ENCODE results near the gene C20orf204. TPM values are rescaled to one million over a fixed set of nuclear protein-coding genes. Genes with fewer than 3 reads are reported as not detected.

C20orf204 gene
- total RNA-seq, 4 donors from 2014 or later, result 0.68 to 34.8 (median 1.4) TPM; not detected in 1

DNA sequence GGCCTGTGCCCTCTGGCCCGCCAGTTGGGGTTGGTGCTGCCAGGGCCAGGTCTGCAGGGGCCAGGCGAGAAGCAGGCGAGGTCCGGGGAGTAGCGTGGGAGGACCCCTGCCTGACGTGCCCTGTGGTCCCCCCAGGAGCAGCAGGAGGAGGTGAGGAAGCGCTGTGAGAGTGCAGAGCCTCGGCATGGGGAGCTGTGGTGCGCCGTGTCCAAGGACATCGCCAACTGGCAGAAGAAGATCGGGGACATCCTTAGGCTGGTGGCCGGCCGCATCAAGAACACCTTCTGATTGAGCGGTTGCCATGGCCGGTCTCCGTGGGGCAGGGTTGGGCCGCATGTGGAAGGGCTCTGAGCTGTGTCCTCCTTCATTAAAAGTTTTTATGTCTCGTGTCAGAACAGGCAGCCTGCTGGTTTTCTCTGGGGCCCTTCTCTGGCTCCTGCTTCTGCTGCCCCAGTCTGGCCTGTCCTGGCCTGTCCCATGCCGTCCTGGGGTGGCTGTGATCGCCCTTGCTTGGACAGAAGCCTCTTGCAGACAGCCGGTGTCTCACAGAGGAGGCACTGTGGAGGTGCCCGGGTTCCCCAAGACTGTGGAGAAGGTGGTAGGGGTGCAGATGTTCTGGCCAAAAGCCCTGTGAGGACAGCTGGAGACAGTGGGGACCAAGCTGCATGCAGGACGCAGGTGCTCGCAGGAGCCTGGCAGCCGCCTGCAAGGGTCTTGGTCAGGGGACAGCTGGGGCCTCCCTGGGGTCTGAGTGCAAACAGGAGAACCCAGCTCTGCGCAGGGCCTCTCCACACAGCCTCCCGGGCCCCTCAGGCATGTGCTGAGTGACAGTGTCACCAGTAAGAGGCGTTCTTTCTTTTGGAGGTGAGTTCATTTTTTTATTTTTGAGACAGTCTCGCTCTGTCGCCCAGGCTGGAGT is 3.0 kb upstream of the C20orf204 start:
- no peak overlapping the region for H3K4me3 ChIP-seq
- H3K36me3 ChIP-seq, result peaks cover 0 to 42% (median 16%) of the 10 kb centered on the region in 4 donors
- no peak for DNase-seq
- H3K27me3 ChIP-seq, result peaks cover 26% of the 10 kb centered on the region
- WGBS, 2 donors (ENCODE audit: low coverage in 1 of 2), result 89% methylated on average over 31 of the region's 31 CpGs; no CpG with 5 or more reads in 1 of the 2 donors
- H3K9me3 ChIP-seq, result no peaks in the 10 kb centered on the region
- TF ChIP-seq POLR2A (IDR thresholded peaks at IDR 0.05) (no peak), POLR2AphosphoS5 (IDR thresholded peaks at IDR 0.05) (no peak), CTCF (IDR thresholded peaks at IDR 0.05) (no peak), EP300 (IDR thresholded peaks at IDR 0.05; ENCODE audit: low read depth) (no peak)
- H3K27ac ChIP-seq, result no peak overlapping the region
- peaks cover 3 to 16% (median 7%) of the 10 kb centered on the region in 4 donors for H3K4me1 ChIP-seq
- in situ Hi-C loops (cut with MboI; ENCODE audit: low pct_ligation_motif_present in 1 of 4, low pct_unique_long_range_greater_than_20kb in 1 of 4, low sequenced_read_pairs in 3 of 4) (no loop called here), intact Hi-C loops (cut with DNase I; ENCODE audit: low total_unique reads) (no loop called here)

DNA sequence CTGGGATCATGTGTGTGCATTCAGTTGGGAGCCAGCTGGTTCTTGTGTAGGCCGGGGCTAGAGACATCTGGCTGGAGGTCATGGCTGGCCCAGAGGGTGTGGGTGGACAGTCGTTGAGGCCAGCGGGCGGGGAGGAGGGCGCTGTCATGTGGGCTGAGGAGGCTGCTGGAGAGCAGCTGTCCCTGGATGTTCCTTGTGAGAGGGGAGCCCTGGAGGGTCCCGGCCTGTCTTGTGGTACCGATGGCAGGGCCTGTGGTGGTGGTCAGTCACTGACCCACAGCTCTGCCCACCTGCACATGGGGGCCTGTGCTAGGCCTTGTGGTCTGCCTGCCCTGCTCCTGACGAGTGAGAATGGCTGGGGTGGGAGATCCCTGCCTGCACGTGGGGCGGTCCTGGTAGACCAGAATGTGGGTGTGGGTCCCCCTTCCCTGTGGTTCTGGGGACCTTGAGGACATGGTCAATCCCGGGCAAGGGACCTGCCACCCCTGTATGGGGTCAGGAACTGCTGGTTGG is 1.9 kb upstream of the C20orf204 start:
- H3K27ac ChIP-seq, result no peak overlapping the region
- 79% methylated on average over 11 of the region's 11 CpGs; no CpG with 5 or more reads in 1 of the 2 donors for WGBS, 2 donors (ENCODE audit: low coverage in 1 of 2)
- no peak overlapping the region for H3K4me3 ChIP-seq
- peaks cover 0 to 33% (median 12%) of the 10 kb centered on the region in 4 donors for H3K36me3 ChIP-seq
- H3K4me1 ChIP-seq, result peaks cover 9 to 27% (median 15%) of the 10 kb centered on the region in 4 donors
- DNase-seq, result no peak
- H3K27me3 ChIP-seq, result peaks cover 31% of the 10 kb centered on the region
- intact Hi-C loops (cut with DNase I; ENCODE audit: low total_unique reads), result no loop called here
- in situ Hi-C loops (cut with MboI; ENCODE audit: low pct_ligation_motif_present in 1 of 4, low pct_unique_long_range_greater_than_20kb in 1 of 4, low sequenced_read_pairs in 3 of 4), result no loop called here
- TF ChIP-seq POLR2AphosphoS5 (IDR thresholded peaks at IDR 0.05), result no peak
- no peak for TF ChIP-seq CTCF (IDR thresholded peaks at IDR 0.05)
- TF ChIP-seq EP300 (IDR thresholded peaks at IDR 0.05; ENCODE audit: low read depth), result no peak
- no peak for TF ChIP-seq POLR2A (IDR thresholded peaks at IDR 0.05)
- no peaks in the 10 kb centered on the region for H3K9me3 ChIP-seq

- Histone ChIP-seq H3K27ac (no peak overlapping the region), H3K27me3 (peaks cover 44% of the 10 kb centered on the region), H3K4me3 (no peak overlapping the region), H3K9me3 (no peaks in the 10 kb centered on the region), H3K4me1 (peaks cover 10 to 29% (median 18%) of the 10 kb centered on the region in 4 donors), H3K36me3 (peaks cover 0 to 23% (median 7%) of the 10 kb centered on the region in 4 donors)
- 64 to 100% methylated on average over 1 to 12 of the region's 17 CpGs for WGBS, 2 donors (ENCODE audit: low coverage in 1 of 2)
- DNase-seq, result no peak
- in situ Hi-C loops (cut with MboI; ENCODE audit: low pct_ligation_motif_present in 1 of 4, low pct_unique_long_range_greater_than_20kb in 1 of 4, low sequenced_read_pairs in 3 of 4), result no loop called here
- intact Hi-C loops (cut with DNase I; ENCODE audit: low total_unique reads), result loop anchor here (5.0 kb wide), 1 partner anchor 77 kb away; no protein-coding TSS in a partner anchor
- no peak for TF ChIP-seq CTCF (IDR thresholded peaks at IDR 0.05)
- no peak for TF ChIP-seq EP300 (IDR thresholded peaks at IDR 0.05; ENCODE audit: low read depth)
- TF ChIP-seq POLR2AphosphoS5 (IDR thresholded peaks at IDR 0.05), result no peak
- TF ChIP-seq POLR2A (IDR thresholded peaks at IDR 0.05), result no peak
Observed at GRCh38 chr20:64035066-64035932, 683 bp upstream of the C20orf204 start.

Data from transverse colon (tissue), 4 donors.